SK-N-MC (cell line): ENCODE results near the gene SEC11C.

Source experiments
- DNase-seq: peaks from one replicate; pipeline ENCODE4 v3.0.0-alpha.2; 2011; ENCODE audit warnings: low read depth, low spot score
- H3K27ac ChIP-seq: fragments of 200-600 bp; sonication (generic); 2 replicates; pipeline ENCODE4 v1.5.1; 2016; ENCODE audit warnings: mixed run types
- H3K36me3 ChIP-seq: fragments of 200-600 bp; sonication (generic); 2 replicates; pipeline ENCODE4 v1.6.1; 2017; ENCODE audit warnings: antibody characterized with exemption, low read length, mixed read lengths; ENCODE audit not compliant: insufficient read depth
- H3K4me3 ChIP-seq: fragments of 200-600 bp; sonication (generic); 2 replicates; pipeline ENCODE4 v1.5.1; 2016
- H3K9ac ChIP-seq: fragments of 200-600 bp; sonication (generic); 2 replicates; pipeline ENCODE4 v1.8.0; 2017; ENCODE audit warnings: mixed run types, mixed read lengths; ENCODE audit not compliant: insufficient read length
- H3K9me3 ChIP-seq: fragments of 200-600 bp; sonication (generic); 2 replicates; pipeline ENCODE4 v1.6.1; 2017; ENCODE audit warnings: low read depth, mild to moderate bottlenecking, antibody characterized with exemption, low read length, moderate library complexity, mixed read lengths
- EZH2 ChIP-seq: fragments of 200-600 bp; sonication (generic); IDR thresholded peaks from one replicate; pipeline ENCODE4 v1.6.1; 2017; ENCODE audit warnings: antibody characterized with exemption
- FOXP2 ChIP-seq: optimal IDR thresholded peaks from 2 replicates; pipeline ENCODE3; 2011; ENCODE audit warnings: mild to moderate bottlenecking, moderate library complexity; ENCODE audit not compliant: insufficient read depth; ENCODE audit errors: extremely low read length, control extremely low read depth
- POLR2AphosphoS5 ChIP-seq: IDR thresholded peaks from 2 replicates; pipeline ENCODE4 v1.6.1; 2012; ENCODE audit warnings: mild to moderate bottlenecking, low read depth, low read length, borderline replicate concordance

The SEC11C gene

DNA sequence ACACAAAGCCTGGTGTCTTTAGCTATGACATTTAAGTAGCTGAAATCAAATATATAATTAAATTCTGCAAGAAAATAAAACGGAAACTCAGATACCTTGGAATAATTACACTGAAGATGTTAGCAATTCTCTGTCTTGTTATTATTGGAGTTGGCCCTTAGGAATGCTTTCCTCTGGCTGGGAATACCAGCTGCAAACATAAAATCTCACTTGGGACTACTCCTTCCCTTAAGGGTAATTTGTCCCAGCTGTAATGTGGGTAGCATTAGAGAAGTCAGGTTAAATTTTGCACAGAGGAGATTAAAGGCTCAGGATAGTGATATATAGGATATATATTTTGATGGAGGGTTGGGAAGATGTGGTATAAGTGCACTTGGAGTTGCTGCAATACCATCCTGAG is 43.0 kb downstream of the SEC11C start:
- H3K36me3 ChIP-seq = no peaks in the 10 kb centered on the region
- no peak overlapping the region for H3K9ac ChIP-seq
- H3K9me3 ChIP-seq = no peaks in the 10 kb centered on the region
- DNase-seq = peak; percentile 64
- H3K27ac ChIP-seq = peak overlapping the region; percentile 77
- no peak overlapping the region for H3K4me3 ChIP-seq
- TF ChIP-seq EZH2 = no peak
- peak; percentile 30; the same call in 1 of the 2 replicates for TF ChIP-seq POLR2AphosphoS5

DNA sequence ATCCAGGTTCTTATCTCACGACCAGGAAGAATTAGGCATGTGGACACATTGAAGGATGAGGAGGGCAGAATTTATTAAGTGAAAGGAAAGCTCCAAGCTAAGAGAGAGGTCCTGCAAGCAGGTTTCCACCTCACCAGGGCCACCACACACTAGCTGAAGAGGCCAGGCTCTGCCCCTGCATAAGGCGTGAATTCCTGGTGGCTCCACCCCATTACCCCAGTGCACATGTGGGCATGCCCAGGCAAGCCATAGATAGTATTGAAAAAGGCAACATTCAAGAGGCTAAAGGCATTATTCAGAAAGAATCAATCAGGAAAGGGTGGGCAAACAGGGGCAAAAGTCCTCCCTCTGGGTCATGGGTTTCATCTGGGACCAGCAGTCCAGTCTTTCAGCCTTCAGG is 49.3 kb downstream of the SEC11C start:
- TF ChIP-seq POLR2AphosphoS5 (no peak), EZH2 (no peak), FOXP2 (no peak)
- no peak overlapping the region for H3K27ac ChIP-seq
- no peak overlapping the region for H3K9ac ChIP-seq
- no peak for DNase-seq
- H3K9me3 ChIP-seq = no peaks in the 10 kb centered on the region
- H3K36me3 ChIP-seq = no peaks in the 10 kb centered on the region
- H3K4me3 ChIP-seq = no peak overlapping the region

GRCh38 chr18:59189746-59190145 is 50.1 kb downstream of the SEC11C start:
- Histone ChIP-seq H3K27ac (no peak overlapping the region), H3K9me3 (no peaks in the 10 kb centered on the region), H3K4me3 (no peak overlapping the region), H3K9ac (no peak overlapping the region), H3K36me3 (no peaks in the 10 kb centered on the region)
- no peak for DNase-seq
- no peak for TF ChIP-seq POLR2AphosphoS5
- no peak for TF ChIP-seq FOXP2
- TF ChIP-seq EZH2 = no peak

DNA sequence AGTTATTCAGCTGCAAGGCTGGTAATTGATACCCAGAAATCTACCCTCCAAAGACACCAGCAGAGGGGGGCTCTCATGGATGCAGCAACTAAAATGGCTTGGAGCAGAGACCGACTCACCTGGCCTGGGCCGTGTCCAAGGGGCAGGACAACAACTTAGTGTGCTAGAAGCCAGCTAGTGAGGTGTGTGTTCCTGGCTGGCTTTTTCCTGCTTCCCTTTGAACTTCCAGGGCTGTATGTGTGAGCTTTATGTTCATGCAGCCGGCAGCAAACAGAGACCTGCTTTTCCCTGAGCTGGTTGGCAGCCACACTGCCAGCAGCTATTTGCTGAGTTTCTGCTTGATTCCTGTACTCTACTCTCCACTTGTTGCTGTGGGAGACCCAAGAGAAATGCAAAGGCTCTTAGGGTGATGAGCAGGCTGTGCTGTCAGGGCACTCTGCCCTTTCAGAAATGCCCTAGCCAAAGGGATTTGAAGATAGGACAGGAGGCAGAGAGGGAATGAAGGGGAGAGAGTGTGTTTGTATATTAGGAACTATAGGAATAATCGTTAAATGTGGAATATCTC is 56.6 kb downstream of the SEC11C start:
- no peak for TF ChIP-seq EZH2
- no peak for TF ChIP-seq POLR2AphosphoS5
- TF ChIP-seq FOXP2 = no peak
- Histone ChIP-seq H3K27ac (no peak overlapping the region), H3K4me3 (no peak overlapping the region), H3K9me3 (no peaks in the 10 kb centered on the region), H3K9ac (no peak overlapping the region), H3K36me3 (no peaks in the 10 kb centered on the region)
- no peak for DNase-seq

DNA sequence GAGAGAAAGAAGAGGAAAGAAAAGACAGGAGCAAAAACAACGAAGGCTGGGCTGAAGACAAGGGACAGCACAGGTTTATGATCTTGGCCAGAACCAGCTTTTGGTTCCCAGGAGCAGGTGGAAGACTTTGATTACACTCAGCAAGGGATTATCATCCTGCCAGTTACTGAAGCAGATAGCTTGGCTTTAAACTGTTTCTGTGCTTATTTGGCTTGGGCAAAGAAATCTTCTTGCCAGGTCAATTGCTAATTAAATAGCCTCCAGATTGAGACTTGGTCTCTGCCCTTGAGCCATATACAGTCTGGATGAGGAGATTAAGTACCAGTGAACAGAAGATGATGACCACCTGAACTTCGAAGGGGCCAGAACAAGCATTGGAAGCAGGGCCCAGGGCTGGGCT is 58.0 kb downstream of the SEC11C start:
- H3K27ac ChIP-seq = no peak overlapping the region
- no peaks in the 10 kb centered on the region for H3K9me3 ChIP-seq
- no peak overlapping the region for H3K4me3 ChIP-seq
- H3K36me3 ChIP-seq = no peaks in the 10 kb centered on the region
- H3K9ac ChIP-seq = no peak overlapping the region
- DNase-seq = no peak
- no peak for TF ChIP-seq POLR2AphosphoS5
- TF ChIP-seq EZH2 = no peak
- no peak for TF ChIP-seq FOXP2

DNA sequence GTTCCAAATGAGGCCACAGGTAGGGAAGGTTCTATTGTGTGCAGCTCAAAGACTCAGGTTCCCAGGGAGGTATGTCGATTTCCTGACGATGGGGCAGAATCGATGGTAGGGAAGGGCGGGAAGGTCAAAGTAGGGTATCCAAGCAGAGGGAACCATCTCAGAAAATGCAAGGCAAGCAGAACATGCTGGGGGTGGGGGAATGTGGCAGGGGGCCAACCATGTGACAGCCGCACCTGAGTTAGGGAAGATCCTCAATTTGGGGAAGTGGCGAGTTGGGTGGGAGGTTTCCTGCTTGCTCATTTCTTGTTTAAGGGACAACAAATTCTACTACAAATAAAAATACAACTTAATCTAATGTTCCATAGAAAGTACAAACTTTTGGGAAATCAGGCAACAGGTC is 58.5 kb downstream of the SEC11C start:
- H3K36me3 ChIP-seq = no peaks in the 10 kb centered on the region
- no peak for TF ChIP-seq FOXP2
- no peak for TF ChIP-seq EZH2
- TF ChIP-seq POLR2AphosphoS5 = no peak
- no peak for DNase-seq
- H3K4me3 ChIP-seq = no peak overlapping the region
- no peak overlapping the region for H3K27ac ChIP-seq
- no peak overlapping the region for H3K9ac ChIP-seq
- H3K9me3 ChIP-seq = no peaks in the 10 kb centered on the region

- no peaks in the 10 kb centered on the region for H3K9me3 ChIP-seq
- no peak for TF ChIP-seq FOXP2
- TF ChIP-seq EZH2 = no peak
- TF ChIP-seq POLR2AphosphoS5 = no peak
- DNase-seq = no peak
These were observed 61.1 kb downstream of the SEC11C start for GRCh38 chr18:59200787-59201186.

DNA sequence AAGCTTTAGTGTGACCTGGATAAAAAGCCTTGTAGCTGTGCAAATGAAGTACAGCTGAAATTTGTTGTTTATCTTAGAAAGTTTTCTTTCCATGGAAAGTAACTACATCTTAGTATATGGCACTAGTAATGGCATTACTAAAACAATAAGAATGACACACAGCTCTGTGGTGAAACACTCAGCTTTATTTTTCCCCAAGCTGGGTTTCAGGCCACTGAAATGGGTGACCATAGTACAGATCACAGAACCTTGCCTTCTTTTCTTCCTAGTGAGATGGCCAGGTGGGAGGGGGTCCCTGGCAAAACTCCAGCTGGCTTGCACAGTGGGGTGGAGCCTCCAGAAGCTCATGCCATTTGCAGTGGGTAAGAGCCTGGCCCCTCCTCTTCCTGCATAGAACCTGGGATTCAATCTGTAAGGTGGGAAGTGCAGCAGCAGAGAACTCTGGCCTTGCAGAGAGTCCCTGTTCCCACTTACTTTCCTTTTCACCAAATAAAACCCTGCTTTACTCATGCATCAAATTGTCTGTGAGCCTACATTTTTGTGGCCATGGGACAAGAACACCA is 62.7 kb downstream of the SEC11C start:
- no peak for TF ChIP-seq POLR2AphosphoS5
- no peak for TF ChIP-seq EZH2
- TF ChIP-seq FOXP2 = no peak
- DNase-seq = no peak
- peak overlapping the region; percentile 96 for H3K27ac ChIP-seq
- H3K9ac ChIP-seq = no peak overlapping the region
- no peak overlapping the region; the same call in 1 of the 2 replicates for H3K4me3 ChIP-seq
- no peaks in the 10 kb centered on the region for H3K36me3 ChIP-seq
- H3K9me3 ChIP-seq = no peaks in the 10 kb centered on the region

More at GRCh38 chr18:59200787-59201186, 61.1 kb downstream of the SEC11C start:
- Histone ChIP-seq H3K9ac (no peak overlapping the region), H3K4me3 (no peak overlapping the region), H3K27ac (no peak overlapping the region), H3K36me3 (no peaks in the 10 kb centered on the region)

DNA sequence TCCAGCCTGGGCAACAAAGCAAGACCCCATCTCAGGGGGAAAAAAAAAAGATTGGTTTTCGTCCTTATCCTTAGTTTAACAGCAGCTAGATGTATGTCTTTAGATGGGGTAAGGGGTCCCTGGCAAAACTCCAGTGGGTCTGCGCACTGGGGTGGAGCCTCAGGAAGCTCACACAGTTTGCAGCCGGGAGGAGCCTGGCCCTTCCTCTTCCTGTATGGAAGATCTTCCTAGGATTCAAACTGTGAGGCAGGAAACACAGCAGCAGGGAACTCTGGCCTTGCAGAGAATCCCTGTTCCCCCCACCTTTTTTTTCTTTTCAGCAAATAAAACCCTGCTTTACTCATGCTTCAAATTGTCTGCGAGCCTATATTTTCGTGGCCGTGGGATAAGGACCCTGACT is 67.8 kb downstream of the SEC11C start:
- DNase-seq = peak; percentile 90
- peak overlapping the region; percentile 70 for H3K4me3 ChIP-seq
- H3K36me3 ChIP-seq = no peaks in the 10 kb centered on the region
- H3K9ac ChIP-seq = peak overlapping the region; percentile 57
- no peaks in the 10 kb centered on the region for H3K9me3 ChIP-seq
- peak overlapping the region; percentile 99 for H3K27ac ChIP-seq
- TF ChIP-seq POLR2AphosphoS5 (no peak; the same call in 1 of the 2 replicates), EZH2 (no peak), FOXP2 (no peak)
